ENCODE results near the gene NTHL1. TPM values are rescaled to one million over a fixed set of nuclear protein-coding genes. Genes with fewer than 3 reads are reported as not detected.

The NTHL1 gene
- total RNA-seq, 1 experiment from 2014 or later: 52.0 TPM

GRCh38 chr16:1991588-1991947 is 56.1 kb downstream of the NTHL1 start:
- Histone ChIP-seq H2BK5ac (ENCODE audit: insufficient read length, low read length) (no peak overlapping the region), H3K9ac (ENCODE audit: extremely low read depth, insufficient read length, low read length) (no peak overlapping the region), H2BK15ac (ENCODE audit: low read depth, low read length) (no peak overlapping the region; the same call in 1 of the 2 replicates), H3K18ac (ENCODE audit: insufficient read length, low read depth, low read length) (peak overlapping the region; percentile 58), H3K27me3 (ENCODE audit: insufficient read depth, low read length) (peaks cover 15% of the 10 kb centered on the region; the same call in 1 of the 2 replicates), H3K79me2 (ENCODE audit: insufficient read depth, low read length) (no peaks in the 10 kb centered on the region), H3K4ac (ENCODE audit: low read depth, low read length) (no peak overlapping the region), H4K20me1 (ENCODE audit: control insufficient read depth, insufficient read depth, insufficient read length) (no peaks in the 10 kb centered on the region), H3T11ph (ENCODE audit: low read length) (no peak overlapping the region), H3K14ac (ENCODE audit: insufficient read depth, low read length) (0 out of 2 replicates have a peak overlapping the region, but pooled peaks have one; percentile 50), H3K4me1 (ENCODE audit: insufficient read depth, low read length) (no peaks in the 10 kb centered on the region; the same call in 1 of the 2 replicates), H2BK120ac (ENCODE audit: low read depth, low read length, poor library complexity, severe bottlenecking) (no peak overlapping the region), H3K4me2 (ENCODE audit: insufficient read depth, insufficient read length, low read length) (peak overlapping the region; percentile 53), H3K23me2 (ENCODE audit: insufficient read length, low read depth, low read length, poor library complexity, severe bottlenecking) (peaks cover 18% of the 10 kb centered on the region), H2BK20ac (ENCODE audit: low read depth, low read length, poor library complexity, severe bottlenecking) (no peak overlapping the region), H2AFZ (ENCODE audit: low read length) (no peak overlapping the region), H2AK5ac (ENCODE audit: insufficient read length, low read length) (no peak overlapping the region), H3K79me1 (ENCODE audit: insufficient read depth, low read depth, low read length, poor library complexity, severe bottlenecking) (no peaks in the 10 kb centered on the region), H3K23ac (ENCODE audit: insufficient read length, low read depth, low read length) (no peak overlapping the region), H4K8ac (replicated peaks; ENCODE audit: insufficient read length, low read depth, low read length) (no peak overlapping the region), H3K27ac (ENCODE audit: insufficient read length, low read depth, low read length) (no peak overlapping the region), H3K9me3 (ENCODE audit: control insufficient read depth, low read depth, low read length) (no peaks in the 10 kb centered on the region), H4K91ac (ENCODE audit: insufficient read length, low read depth, low read length) (no peak overlapping the region), H4K5ac (ENCODE audit: insufficient read length, low read depth, low read length) (no peak overlapping the region), H3K56ac (ENCODE audit: insufficient read length, low read depth, low read length) (no peak overlapping the region), H2BK12ac (ENCODE audit: insufficient read length, low read depth, low read length) (no peak overlapping the region)
- H3K36me3 Mint-ChIP-seq (ENCODE audit: insufficient read depth in 1 of 3, low read depth in 3 of 3): peaks cover 0 to 6% (median 5%) of the 10 kb centered on the region in 3 experiments; a peak in 6 of 7 replicates
- WGBS (ENCODE audit: extremely low coverage, insufficient read length, low lambda C conversion rate): no CpG with 5 or more reads among the region's 22 CpGs
- no peak overlapping the region for H3K27ac Mint-ChIP-seq
- peaks cover 16 to 20% of the 10 kb centered on the region in 2 experiments for H3K4me1 Mint-ChIP-seq
- DNase-seq: no peak
- no peak for TF ChIP-seq CTCF (conservative IDR thresholded peaks at IDR 0.05)
- H3K4me3 Mint-ChIP-seq: peak overlapping the region; percentile 66 to 84
- peaks cover 42% of the 10 kb centered on the region for H3K27me3 Mint-ChIP-seq (ENCODE audit: low read depth)
- no peaks in the 10 kb centered on the region; a peak in 1 of 5 replicates for H3K9me3 Mint-ChIP-seq
